BJ (cell line): Measurements from ENCODE around the gene PDGFB. TPM values are rescaled to one million over a fixed set of nuclear protein-coding genes. Genes with fewer than 3 reads are reported as not detected.

Source experiments
- CTCF ChIA-PET: fragments of 350-600 bp; formaldehyde crosslinking; extraction: SDS; loops from one replicate; lab custom pipeline; 2021; ENCODE audit warnings: antibody characterized with exemption, inconsistent platforms; lab: Yijun Ruan, JAX
- POLR2A ChIA-PET: fragments of 300-600 bp; sonication (Branson Sonifier 250); formaldehyde crosslinking; extraction: SDS; loops from one replicate; lab custom pipeline; 2021; ENCODE audit warnings: antibody characterized with exemption; lab: Charles Lee
- DNase-seq: peaks from one replicate; pipeline ENCODE4 v3.0.0-alpha.2; 2011; ENCODE audit warnings: low read depth
- H3K27me3 ChIP-seq: 2 replicates; pipeline ENCODE4 v1.6.0; 2011; ENCODE audit warnings: low read length; ENCODE audit not compliant: control insufficient read depth, insufficient read depth
- H3K36me3 ChIP-seq: 2 replicates; pipeline ENCODE4 v1.5.1; 2011; ENCODE audit warnings: low read length; ENCODE audit not compliant: control insufficient read depth, insufficient read depth
- H3K4me3 ChIP-seq: 2 replicates; pipeline ENCODE4 v1.5.1; 2011; ENCODE audit warnings: low read depth, mild to moderate bottlenecking, control low read depth, low read length
- CTCF ChIP-seq: IDR thresholded peaks from 2 replicates; pipeline ENCODE4 v1.5.1; 2011; ENCODE audit warnings: low read depth, mild to moderate bottlenecking, control low read depth, inconsistent platforms, low read length, moderate library complexity; ENCODE audit not compliant: insufficient read depth
- polyA plus RNA-seq: library from polyadenylated mRNA; depleted of rRNA; stranded (reverse); fragments of >200 nt; gene quantifications from 2 replicates; pipeline ENCODE4 v1.2.3, GENCODE V29; 2011

The PDGFB gene
- polyA plus RNA-seq, 1 experiment, result 0.13 TPM

GRCh38 chr22:39232246-39232645 lies 12.5 kb downstream of the PDGFB start:
- TF ChIP-seq CTCF, result no peak
- CTCF ChIA-PET, result interaction anchor here (1.8 kb wide), 1 partner anchor 22 kb away, joined by 5 read pairs; no protein-coding TSS in a partner anchor

GRCh38 chr22:39231197-39231950 lies 13.4 kb downstream of the PDGFB start:
- CTCF ChIA-PET, result interaction anchor here (0.7 to 2.2 kb wide), 4 partner anchors 10 to 100 kb away, joined by 3 to 9 read pairs (median 5); no protein-coding TSS in a partner anchor
- DNase-seq, result no peak
- Histone ChIP-seq H3K4me3 (no peak overlapping the region), H3K27me3 (peaks cover 2% of the 10 kb centered on the region; the same call in 1 of the 2 replicates), H3K36me3 (no peaks in the 10 kb centered on the region)
- POLR2A ChIA-PET, result no interaction called here
- TF ChIP-seq CTCF, result no peak

More at GRCh38 chr22:39232246-39232645, 12.5 kb downstream of the PDGFB start:
- Histone ChIP-seq H3K36me3 (no peaks in the 10 kb centered on the region), H3K4me3 (no peak overlapping the region), H3K27me3 (peaks cover 2% of the 10 kb centered on the region; the same call in 1 of the 2 replicates)
- POLR2A ChIA-PET, result no interaction called here
- no peak for DNase-seq

GRCh38 chr22:39230261-39231196 lies 14.3 kb downstream of the PDGFB start:
- CTCF ChIA-PET, result interaction anchor here (0.7 to 2.2 kb wide), 4 partner anchors 9 to 101 kb away, joined by 3 to 9 read pairs (median 5); no protein-coding TSS in a partner anchor
- no peak for DNase-seq
- POLR2A ChIA-PET, result no interaction called here

GRCh38 chr22:39229688-39230260 lies 15.0 kb downstream of the PDGFB start:
- no peak for TF ChIP-seq CTCF
- POLR2A ChIA-PET, result no interaction called here
- H3K27me3 ChIP-seq, result peaks cover 2% of the 10 kb centered on the region; the same call in 1 of the 2 replicates
- no peak for DNase-seq
- CTCF ChIA-PET, result interaction anchor here (2.2 kb wide), 1 partner anchor 8 kb away, joined by 9 read pairs; no protein-coding TSS in a partner anchor
- H3K4me3 ChIP-seq, result no peak overlapping the region
- H3K36me3 ChIP-seq, result no peaks in the 10 kb centered on the region

More at GRCh38 chr22:39230261-39231196, 14.3 kb downstream of the PDGFB start:
- Histone ChIP-seq H3K4me3 (no peak overlapping the region), H3K27me3 (peaks cover 2% of the 10 kb centered on the region; the same call in 1 of the 2 replicates), H3K36me3 (no peaks in the 10 kb centered on the region)
- TF ChIP-seq CTCF, result no peak
